22Rv1 (cell line): Measurements from ENCODE around the gene TMEM179B.

Experiments used
- ZFX ChIP-seq: fragments of 450-650 bp; IDR thresholded peaks from 2 replicates; pipeline ENCODE4 v1.6.1; 2017; ENCODE audit warnings: antibody characterized with exemption, borderline replicate concordance
- TF ChIP-seq, protein P1 (sequence below): fragments of 450-650 bp; IDR thresholded peaks from 2 replicates; pipeline ENCODE4 v1.5.1; 2017; ENCODE audit warnings: mild to moderate bottlenecking

DNA sequence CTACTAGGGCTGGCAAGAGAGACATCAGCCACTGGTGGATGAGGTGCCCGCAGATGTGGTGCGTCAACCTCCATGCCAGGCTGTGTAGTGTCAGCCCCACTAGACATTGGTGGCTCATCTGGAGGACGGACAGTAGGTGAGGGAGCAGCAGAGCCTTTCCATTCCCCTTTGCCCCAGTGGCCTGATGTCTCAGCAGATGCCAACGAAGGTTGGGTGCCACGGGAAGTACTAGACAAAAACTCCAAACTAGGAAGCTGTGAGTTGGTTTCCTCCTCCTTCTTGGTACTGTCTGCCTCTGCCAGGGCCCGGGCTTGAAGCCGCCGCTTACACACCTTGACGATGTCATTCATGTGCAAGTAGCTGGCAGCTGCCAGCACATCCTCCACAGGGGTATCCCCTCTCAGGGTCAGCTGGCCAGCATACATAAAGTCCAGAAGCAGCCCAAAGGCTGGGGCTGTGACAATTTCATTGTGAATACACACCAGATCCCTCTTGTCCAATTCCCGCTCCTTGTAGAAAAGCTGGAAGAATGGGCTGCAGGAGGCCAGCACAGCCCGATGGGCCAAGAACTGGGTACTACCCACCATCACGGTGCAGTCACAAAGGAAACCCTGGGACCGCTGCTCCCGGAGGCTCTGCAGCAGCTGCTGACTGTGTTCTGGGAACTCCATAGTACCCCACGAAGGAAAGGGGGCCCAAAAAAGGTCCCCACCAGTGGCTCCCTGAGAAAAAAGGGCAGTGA lies 34.0 kb upstream of the TMEM179B start:
- TF ChIP-seq, protein P1, sequence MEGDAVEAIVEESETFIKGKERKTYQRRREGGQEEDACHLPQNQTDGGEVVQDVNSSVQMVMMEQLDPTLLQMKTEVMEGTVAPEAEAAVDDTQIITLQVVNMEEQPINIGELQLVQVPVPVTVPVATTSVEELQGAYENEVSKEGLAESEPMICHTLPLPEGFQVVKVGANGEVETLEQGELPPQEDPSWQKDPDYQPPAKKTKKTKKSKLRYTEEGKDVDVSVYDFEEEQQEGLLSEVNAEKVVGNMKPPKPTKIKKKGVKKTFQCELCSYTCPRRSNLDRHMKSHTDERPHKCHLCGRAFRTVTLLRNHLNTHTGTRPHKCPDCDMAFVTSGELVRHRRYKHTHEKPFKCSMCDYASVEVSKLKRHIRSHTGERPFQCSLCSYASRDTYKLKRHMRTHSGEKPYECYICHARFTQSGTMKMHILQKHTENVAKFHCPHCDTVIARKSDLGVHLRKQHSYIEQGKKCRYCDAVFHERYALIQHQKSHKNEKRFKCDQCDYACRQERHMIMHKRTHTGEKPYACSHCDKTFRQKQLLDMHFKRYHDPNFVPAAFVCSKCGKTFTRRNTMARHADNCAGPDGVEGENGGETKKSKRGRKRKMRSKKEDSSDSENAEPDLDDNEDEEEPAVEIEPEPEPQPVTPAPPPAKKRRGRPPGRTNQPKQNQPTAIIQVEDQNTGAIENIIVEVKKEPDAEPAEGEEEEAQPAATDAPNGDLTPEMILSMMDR, result no peak
- TF ChIP-seq ZFX, result no peak
